HG03521 (cell line): Measurements from ENCODE around the gene RCVRN.

Source experiments
- ATAC-seq: cut with Tn5 transposase; IDR thresholded peaks from one replicate; pipeline ENCODE4 v1.9.1; 2021; ENCODE audit warnings: mild to moderate bottlenecking, moderate library complexity; ENCODE audit not compliant: unreplicated experiment

RCVRN gene

DNA sequence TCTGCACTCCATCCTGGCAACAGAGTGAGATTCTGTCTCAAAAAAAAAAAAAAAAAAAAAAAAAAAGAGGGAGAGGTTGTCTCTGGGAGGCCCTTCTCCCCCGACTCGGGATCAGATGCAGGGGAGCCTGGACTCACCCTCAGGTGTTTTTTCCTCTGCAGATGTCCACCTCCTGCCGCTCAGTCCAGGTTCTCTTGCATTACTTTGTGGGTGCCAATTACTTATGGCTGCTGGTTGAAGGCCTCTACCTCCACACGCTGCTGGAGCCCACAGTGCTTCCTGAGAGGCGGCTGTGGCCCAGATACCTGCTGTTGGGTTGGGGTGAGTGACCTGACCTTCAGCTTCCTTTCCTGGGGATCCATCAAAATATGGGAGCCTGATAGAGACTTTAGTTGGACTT is 45.3 kb downstream of the RCVRN start:
- ATAC-seq = no peak

DNA sequence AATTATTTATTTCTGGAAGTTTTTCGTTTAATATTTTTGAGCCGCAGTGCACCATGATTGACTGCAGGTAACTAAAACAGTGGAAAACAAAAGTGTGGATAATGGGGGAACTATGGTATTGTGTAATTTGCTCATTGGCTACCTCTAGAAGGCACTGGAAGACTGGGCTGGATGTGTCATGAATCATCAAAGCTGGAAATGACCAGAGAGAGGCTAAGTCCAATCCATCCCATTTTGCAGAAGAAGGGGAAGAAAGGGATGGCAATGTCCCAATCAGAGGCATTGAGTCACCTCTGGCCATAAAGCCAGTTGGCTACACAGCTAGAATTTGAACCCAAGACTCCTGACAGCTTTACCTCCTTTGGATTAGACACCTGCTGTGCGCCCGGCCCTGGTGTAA is 50.0 kb downstream of the RCVRN start:
- no peak for ATAC-seq

DNA sequence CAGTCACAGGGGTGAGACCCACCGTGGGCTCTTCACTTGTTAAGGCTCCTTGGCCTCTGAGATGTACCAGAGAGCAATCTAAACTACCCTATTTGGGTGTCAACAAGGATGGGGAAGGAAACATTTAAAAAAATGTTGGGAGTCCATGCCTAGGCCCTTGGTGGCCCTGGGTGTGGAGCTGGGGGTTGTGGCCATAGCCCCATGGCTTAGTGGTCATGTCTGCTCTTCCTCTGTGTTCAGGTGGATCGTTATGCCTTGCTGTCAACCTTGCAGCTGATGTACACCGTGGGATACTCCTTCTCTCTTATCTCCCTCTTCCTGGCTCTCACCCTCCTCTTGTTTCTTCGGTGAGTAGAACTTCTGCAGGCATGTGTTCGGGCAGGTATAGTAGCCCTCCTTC is 50.8 kb downstream of the RCVRN start:
- ATAC-seq = no peak

DNA sequence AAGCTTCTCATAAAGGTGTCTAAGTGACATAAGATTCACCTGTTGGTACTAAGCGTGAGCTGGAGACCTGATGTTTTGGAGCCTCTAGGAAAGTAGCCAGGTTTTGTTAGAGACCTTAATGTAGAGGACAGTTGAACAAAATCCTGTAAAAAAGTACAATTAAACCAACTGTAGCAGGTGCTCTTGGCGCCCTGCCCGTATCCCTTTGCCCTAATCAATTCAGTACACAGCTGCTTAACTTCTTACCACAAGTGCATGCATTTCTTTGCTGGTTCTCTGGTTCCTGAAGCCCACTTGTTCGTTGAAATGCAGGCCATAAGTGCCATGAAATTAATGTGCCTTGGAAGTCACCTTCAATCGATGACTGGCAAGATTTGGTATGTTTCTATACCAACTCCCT is 54.9 kb downstream of the RCVRN start:
- ATAC-seq = no peak
